IPS-11a (cell line): ENCODE measurements around the gene GABPB2.
"Not testable (repeated sequence)": the region's sequence is repeated elsewhere in the genome, so short reads cannot be mapped to it uniquely, and the experiment has no call there.

Source experiments
- H3K4me3 ChIP-seq: one replicate; pipeline ENCODE4 v1.5.1; 2013; ENCODE audit warnings: low read depth, low read length, control low read depth

GABPB2 gene

DNA sequence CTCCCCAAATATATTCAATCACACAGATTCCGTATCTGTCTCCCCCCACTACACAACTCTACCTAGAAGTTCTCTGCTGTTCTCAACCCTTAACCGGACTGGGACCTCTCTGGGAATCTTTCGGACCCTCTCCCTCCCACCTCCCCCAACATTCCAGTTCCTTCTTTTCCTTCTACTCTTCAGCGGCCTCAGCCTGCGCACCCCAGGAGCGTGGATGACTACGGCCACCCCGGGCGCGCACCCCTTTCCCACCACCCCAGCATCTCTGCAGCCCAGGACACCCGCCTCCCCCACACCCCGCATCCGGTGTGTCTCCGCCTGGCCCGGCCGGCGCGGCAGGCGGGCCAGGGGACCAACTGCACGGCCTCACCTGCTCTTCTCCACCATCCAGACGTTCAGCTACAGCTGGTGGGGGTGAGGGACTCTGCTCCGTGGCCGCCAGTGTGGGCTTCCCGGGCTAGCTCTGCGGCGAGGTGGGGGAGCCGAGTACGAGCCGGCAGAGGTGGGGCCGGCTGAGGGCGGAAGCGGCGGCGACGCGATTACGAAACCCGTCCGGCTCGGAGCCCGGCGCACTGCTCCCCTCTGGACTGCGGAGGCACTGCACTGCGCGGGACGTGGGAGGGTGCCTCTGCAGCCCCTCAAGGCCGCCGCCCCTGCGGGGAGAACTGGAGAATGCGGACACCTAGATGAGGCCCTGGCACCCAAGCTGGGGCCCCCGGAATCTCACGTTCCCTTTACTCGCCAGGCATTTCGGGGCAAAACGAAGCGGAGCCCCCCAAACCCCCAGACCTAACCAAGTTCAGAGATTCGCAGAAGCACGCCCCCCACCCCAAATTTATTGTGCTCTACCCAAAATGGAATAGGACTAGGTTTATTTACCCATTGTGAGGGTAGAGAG is 11.2 kb upstream of the GABPB2 start, which contains the start of gene CDC42SE1:
Gene CDC42SE1 (minus strand): TSS at position 514 of the 898 bp plus-strand sequence. CDS start 3,892 bp downstream, outside the sequence.
- H3K4me3 ChIP-seq, result peak within 1 kb of the TSS; percentile 91

DNA sequence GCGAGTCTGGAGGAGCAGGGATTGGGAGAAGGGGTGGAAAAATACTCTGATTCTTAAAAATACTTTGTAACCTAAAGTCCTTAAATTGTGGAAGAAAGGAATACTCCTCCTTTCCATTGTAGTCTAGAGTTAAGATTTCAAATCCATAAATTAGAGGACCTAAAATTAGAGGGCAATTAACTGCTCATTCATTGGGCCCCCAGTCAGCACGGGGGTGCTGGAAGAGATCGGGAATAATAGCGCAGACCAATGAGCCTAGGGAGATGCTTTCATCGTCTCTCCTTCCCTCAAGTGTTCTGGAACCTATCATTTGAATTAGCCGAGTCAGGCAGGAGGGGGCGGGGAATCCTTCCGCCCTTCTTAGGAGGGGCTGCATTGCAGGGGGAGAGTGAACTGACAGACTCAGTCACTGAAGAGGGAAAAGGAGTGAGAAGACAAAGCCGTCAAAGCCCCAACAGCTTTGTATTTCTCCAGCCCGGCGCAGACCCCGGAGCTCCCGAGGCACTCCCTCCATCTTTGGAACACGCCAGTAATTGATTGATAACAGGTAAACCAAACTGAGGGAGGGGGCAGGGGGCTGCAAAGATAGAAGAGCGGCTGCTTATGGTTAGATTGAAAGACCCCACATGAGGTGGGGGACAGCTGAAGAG is 10.4 kb upstream of the GABPB2 start, which contains the start of gene MLLT11:
Gene MLLT11 (plus strand): TSS at position 391 of the 650 bp plus-strand sequence. CDS start 6,828 bp downstream, outside the sequence.
- H3K4me3 ChIP-seq, result peak within 1 kb of the TSS; percentile 91

DNA sequence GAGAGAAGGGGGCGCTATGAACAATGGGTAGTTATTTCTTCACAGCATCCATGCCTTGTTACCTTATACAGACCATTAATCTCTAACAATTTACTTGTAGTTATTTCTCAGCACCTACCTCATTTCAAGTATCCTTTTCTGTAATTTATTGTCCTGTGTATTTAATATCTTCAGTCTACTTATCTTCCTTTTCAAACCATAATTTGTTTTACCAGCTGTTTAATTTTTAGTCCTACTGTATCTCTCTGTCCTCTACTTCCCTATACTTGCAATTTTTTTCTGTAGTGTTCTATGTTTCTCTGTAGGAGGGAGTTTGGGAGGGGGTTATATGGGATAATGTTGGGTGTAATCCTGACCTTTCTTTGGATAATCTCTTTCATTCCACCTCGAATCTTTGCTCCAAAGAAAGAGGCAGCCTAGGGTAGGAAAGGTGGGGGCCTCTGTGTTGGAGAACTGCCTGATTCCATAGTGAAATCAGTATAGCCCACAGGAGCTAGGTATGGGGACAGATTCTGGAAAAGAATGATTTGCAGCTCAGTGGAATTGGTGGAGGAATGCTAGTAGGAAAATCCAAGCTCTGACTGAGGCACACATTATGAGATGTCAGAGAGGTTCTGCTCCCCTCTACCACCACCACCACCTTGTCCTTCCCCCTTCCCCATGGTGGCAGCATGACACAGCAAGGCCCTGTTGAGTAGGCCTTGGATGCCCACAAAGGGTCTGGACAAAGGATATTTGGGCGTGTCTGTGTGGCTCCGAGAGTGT is 9.7 kb upstream of the GABPB2 start:
- peak overlapping the region; percentile 91 for H3K4me3 ChIP-seq

DNA sequence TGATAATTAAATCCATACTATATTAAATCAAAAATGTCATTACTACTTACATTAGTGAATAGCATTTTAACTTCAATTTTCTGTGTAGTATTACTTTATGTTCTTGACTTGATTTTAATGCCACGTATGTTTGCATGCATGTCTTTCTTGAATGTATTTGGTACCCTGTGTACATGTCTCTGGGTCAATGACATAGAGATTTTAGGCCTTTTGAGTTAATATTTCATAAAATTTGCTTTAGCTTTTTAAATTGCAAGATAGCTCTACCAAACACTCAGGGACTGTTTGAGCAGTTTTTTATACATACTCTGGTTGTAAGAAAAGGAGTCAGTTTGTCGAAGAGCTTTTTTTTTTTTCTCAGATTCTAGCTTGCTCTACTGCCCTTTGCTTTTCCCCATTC is 8.9 kb upstream of the GABPB2 start:
- peak overlapping the region; percentile 91 for H3K4me3 ChIP-seq

DNA sequence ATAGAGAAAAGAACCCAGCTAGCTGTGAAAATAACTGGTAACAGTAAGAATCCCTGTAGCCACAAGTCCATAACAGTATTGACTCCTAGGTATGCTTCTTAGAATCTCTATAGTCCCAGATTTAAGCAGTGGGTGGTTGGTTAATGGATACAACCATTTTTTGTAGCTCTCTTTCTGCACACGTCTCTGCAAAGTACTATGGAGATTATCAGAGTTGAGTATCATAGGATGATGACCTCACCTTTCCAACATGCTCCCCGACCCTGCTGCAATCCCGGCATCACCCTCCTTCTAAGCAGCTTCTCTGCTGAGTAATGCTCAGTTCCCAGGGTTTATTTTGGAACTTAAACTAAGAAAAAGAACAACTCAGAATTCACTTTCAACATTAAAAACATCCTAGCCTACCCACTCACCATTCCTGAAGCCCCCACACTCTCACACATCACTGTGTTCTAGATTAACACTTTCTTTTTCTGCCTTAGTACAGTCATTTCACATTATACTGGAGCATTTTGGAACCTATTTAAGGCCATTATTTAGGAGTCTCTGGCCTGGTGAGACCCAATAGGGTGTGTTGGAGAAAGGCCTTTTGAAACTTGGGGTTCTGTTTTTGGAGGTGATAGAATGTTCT is 7.7 kb upstream of the GABPB2 start:
- no peak overlapping the region for H3K4me3 ChIP-seq

DNA sequence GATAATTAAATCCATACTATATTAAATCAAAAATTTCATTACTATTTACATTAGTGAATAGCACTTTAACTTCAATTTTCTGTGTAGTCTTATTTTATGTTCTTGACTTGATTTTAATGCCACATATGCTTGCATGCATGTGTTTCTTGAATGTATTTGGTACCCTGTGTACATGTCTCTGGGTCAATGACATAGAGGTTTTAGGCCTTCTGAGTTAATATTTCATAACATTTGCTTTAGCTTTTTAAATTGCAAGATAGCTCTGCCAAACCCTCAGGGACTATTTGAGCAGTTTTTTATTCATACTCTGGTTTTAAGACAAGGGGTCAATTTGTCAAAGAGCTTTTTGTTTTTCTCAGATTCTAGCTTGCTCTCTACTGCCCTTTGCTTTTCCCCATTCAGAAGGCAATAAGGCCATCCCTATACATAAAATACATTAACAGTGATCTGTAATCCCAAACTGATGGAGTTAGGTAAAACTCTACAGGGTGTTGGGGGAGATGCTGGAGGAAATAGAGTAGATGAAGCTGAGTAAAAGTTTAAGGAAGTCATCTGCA is 5.4 kb upstream of the GABPB2 start:
- no peak overlapping the region for H3K4me3 ChIP-seq

DNA sequence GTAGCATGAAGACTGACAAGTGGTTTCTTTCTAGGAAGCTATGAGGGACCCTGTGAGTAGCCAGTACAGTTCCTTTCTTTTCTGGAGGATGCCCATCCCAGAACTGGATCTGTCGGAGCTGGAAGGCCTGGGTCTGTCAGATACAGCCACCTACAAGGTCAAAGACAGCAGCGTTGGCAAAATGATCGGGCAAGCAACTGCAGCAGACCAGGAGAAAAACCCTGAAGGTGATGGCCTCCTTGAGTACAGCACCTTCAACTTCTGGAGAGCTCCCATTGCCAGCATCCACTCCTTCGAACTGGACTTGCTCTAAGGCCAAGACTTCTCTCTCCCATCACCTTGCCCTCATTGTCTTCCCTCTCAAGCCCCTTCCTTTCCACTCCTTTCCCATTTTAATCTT is 3.4 kb upstream of the GABPB2 start:
- H3K4me3 ChIP-seq, result no peak overlapping the region

DNA sequence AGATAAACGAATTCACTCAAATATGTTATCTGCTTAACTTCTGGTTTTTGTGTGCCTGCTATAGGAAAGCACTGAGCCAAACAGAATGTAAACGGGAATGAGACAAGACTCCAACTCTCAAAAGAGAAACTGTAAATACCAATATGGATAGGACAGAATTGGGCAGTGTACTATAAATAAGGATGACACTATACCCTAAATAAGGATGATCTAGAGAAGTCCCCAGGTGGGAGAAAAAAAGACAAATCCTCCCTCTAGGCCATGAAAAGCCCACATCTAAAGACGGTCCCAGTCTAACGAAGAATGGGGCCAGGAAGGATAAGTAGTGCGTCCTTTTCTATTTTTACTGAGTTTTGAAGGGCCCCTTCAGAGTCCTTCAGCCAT is 1.5 kb upstream of the GABPB2 start:
- H3K4me3 ChIP-seq, result no peak overlapping the region

DNA sequence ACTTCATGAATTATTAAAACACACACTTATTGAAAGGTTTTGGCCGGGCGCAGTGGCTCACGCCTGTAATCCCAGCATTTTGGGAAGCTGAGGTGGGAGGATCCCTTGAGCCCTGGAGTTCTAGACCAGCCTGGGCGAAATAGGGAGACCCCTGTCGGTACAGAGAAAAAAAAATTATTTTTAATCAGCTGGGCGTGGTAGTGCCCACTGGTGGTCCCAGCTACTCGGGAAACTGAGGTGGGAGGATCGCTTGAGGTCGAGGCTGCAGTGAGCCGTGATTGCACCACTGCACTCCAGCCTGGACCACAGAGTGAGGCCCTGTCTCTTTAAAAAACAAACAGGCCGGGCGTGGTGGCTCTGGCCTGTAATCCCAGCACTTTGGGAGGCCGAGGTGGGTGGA is 1.7 kb downstream of the GABPB2 start:
- H3K4me3 ChIP-seq, result no peak overlapping the region

DNA sequence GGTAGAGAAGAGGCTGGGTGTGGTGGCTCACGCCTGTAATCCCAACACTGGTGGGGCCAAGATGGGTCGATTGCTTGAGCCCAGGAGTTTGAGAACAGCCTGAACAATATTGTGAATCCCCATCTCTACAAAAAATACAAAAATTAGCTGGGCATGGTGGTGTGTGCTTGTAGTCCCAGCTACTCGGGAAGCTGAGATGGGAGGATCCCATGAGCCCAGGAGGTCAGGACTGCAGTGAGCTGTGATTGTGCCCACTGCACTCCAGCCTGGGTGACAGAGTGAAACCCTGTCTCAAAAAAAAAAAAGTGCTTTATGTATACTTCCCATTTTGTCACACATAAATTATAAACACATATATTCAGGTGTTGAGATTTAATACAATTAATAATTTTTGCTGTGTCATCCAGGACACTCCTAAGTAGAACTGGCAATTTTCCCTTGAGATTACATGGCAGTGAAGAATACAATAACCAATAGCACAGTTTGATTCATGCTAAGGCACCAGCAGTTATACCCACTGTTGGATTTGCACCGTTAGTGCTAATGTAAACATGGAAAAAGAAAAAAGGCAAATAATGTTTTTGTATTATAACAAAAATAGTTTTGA is 15.5 kb downstream of the GABPB2 start:
- H3K4me3 ChIP-seq, result no peak overlapping the region

DNA sequence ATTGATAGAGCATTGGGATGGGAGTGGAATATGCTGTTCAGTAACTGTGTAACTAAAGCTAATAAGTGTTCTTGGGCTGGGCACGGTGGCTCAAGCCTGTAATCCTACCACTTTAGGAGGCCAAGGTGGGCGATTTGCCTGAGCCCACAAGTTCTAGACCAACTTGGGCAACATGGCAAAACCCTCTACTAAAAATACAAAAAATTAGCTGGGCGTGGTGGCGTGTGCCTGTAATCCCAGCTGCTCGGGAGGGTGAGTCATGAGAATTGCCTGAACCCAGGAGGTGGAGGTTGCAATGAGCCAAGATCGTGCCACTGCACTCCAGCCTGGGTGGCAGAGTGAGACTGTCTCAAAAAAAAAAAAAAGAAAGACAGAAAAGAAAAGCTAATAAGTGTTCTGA is 26.9 kb downstream of the GABPB2 start:
- not testable (repeated sequence) for H3K4me3 ChIP-seq

DNA sequence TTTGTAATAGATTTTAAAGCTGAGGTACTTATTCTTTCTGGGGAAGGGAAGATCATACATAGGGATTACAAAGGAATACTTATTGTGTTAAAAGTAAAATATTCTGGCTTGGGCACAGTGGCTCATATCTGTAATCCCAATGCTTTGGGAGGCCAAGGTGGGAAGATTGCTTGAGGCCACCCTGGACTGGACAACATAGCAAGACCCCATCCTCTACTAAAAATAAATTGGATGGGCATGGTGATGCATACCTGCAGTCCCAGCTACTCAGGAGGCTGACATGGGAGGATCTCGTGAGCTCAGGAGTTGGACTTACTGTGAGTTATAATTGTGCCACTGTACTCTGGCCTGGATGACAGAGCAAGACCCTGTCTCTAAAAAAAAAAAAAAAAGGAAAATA is 27.6 kb downstream of the GABPB2 start:
- H3K4me3 ChIP-seq, result no peak overlapping the region

DNA sequence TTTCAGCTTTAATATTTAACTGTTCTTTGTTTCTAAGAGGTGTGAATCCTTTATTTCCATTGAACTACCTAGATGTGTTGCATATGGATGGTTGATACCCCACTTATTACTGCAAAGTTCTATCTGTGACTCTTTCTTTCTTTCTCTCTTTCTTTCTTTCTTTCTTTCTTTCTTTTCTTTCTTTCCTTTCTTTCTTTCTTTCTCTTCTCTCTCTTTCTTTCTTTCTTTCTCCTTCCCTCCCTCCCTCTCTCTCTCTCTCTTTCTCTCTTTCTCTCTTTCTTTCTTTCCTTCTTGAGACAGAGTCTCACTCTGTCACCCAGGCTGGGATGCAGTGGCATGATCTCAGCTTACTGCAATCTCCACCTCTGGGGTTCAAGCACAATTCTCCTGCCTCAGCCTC is 34.1 kb downstream of the GABPB2 start:
- H3K4me3 ChIP-seq, result no peak overlapping the region

DNA sequence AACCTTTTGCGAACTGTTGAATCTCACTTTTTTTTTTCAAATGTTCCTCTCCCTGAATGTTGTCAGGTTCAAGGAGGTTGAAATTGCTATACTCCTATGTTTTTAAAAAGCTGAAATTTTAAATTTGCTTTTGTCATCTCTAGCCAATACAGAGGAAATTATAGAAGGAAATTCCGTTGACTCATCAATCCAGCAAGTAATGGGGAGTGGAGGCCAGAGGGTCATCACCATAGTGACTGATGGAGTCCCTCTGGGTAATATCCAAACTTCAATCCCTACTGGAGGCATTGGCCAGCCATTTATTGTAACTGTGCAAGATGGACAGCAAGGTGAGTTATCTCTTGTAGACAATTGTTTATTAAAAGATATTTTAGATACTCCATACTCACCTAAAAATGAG is 36.3 kb downstream of the GABPB2 start:
- H3K4me3 ChIP-seq, result no peak overlapping the region

DNA sequence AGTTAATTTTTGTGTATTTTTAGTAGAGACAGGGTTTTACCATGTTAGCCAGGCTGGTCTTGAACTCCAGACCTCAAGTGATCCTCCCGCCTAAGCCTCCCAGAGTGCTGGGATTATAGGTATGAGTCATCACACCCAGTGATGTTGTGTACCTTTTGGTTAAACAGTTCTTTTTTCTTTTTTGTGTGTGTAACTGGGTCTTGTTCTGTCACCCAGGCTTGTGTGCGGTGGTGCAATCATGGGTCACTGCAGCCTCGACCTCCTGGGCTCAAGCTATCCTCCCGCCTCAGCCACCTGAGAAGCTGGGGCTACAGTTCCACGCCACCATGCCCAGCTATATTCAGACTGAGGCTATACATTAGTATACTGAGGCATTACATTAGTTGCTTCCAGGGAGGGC is 37.8 kb downstream of the GABPB2 start:
- no peak overlapping the region for H3K4me3 ChIP-seq

DNA sequence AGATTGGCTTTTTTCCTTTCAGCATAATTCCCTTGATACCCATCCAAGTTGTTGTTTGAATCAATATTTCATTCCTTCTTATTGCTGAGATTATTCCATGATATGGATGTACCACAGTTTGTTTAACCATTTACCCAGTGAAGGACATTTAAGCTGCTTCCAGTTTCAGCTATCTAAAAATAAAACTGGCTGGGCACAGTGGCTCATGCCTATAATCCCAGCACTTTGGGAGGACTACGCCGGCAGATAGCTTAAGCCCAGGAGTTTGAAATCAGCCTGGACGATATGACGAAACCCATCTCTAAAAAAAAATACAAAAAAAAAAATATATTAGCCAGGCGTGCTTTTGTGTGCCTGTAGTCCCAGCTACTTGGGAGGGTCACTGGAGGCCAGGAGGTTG is 43.3 kb downstream of the GABPB2 start:
- H3K4me3 ChIP-seq, result no peak overlapping the region

DNA sequence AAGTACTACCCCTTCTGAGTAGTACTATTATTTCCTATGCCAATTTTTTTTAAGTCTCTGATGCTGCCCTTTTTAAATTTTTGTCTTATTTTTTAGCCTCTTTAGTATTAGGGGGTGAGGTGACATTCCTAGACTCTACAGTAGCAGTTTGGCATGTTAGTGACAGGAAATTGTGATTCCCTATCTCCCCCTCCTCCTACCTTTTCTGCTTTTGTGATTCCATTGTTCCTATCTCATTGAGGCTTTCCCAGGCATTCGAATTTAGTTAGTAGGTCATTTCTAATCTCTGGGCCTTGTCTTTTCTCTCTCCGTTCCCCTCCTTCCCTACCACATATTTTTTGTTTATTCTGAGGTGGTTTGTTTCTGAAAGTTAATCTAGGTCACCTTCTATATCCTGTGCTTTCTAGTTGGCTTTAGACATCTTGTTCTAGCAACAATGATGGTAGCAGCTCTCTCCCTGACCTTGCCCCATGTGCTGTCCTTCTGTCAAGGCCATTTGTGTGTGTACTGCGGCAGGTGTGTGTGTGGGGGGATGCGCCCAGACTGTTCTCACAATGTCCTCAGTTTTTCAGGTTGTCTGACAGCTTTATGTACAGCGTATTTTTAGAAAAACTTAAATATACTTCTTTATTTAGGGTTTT is 54.3 kb downstream of the GABPB2 start:
- no peak overlapping the region for H3K4me3 ChIP-seq

DNA sequence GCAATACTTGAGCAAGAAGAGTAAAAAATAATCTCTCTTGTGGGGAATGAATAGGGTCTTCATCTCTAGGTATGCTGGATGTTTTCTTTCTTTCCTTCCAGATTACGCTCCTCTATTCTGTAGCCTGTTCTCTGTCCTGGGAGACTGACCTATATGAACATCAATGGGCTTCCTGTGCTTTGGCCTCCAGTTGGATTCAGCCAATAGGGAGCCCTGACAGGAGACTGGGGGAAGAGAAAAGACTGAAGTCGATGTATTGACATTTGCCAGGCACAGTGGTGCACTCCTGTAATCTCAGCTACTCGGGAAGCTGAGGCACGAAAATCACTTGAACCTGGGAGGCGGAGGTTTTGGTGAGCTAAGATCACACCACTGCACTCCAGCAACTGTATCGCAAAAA is 58.2 kb downstream of the GABPB2 start:
- H3K4me3 ChIP-seq, result no peak overlapping the region

DNA sequence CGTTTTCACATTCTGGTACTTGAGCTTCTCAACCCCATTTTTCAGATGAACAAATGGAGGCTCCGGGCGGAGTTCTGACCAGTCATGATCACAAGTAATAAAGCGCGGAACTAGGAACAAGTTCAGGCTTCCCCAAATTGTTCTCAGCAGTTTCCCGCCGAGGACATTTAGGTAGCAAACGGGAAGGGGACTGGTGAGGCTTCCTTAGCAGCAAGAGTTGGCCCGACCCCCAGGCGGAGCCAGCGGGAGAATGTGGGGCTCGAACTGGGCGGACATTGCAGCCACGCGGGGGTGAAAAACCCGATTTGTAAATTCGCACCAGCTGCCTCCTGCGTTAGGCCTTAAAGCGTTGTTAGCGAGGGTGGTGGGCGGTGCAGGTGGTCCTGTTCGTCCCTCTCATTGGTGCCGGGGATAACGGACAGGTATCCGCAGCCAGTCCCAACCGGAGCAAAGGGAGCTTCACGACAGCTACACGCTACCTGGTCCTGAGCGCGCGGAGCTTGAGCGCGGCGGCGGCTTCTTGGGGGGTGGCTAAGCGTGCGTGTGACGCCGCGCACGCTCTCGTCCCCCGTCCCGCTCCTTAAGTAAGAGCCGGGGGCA is 60.5 kb downstream of the GABPB2 start:
- peak overlapping the region; percentile 36 for H3K4me3 ChIP-seq
